WTC11 (cell line): ENCODE results near the gene SUSD1.

Experiments used
- CBFB ChIP-seq: sonication (generic); formaldehyde crosslinking; IDR thresholded peaks from 2 replicates; pipeline ENCODE4 v1.8.1; 2022; ENCODE audit warnings: mild to moderate bottlenecking, low read depth, missing genetic modification reagents
- CTCF ChIP-seq: fragments of 200-600 bp; IDR thresholded peaks from 2 replicates; pipeline ENCODE4 v1.8.0; 2022; ENCODE audit warnings: antibody characterized with exemption
- USF2 ChIP-seq: sonication (generic); formaldehyde crosslinking; IDR thresholded peaks from 2 replicates; pipeline ENCODE4 v1.8.1; 2023; ENCODE audit warnings: mild to moderate bottlenecking, missing genetic modification reagents, moderate library complexity

GRCh38 chr9:112094241-112094640 lies 80.9 kb downstream of the SUSD1 start:
- no peak for TF ChIP-seq CBFB (CRISPR knock-in tag)
- TF ChIP-seq CTCF: no peak
- no peak for TF ChIP-seq USF2
